A549 (cell line): ENCODE measurements around the gene SRGAP3. TPM values are rescaled to one million over a fixed set of nuclear protein-coding genes. Genes with fewer than 3 reads are reported as not detected.
"Not testable (repeated sequence)": the region's sequence is repeated elsewhere in the genome, so short reads cannot be mapped to it uniquely, and the experiment has no call there.

ENCODE experiments used
- ATAC-seq, 2 experiments: fragments of 200-7000 bp in 1 of 2; fragments of >200 bp in 1 of 2; cut with Nextera tagmentation in 1 of 2; cut with Tn5 transposase in 1 of 2; 3 replicates each; pipeline versions ENCODE4 v1.8.0 to v1.9.1; 2018 to 2020; ENCODE audit warnings: mild to moderate bottlenecking in 1 of 2, moderate library complexity in 1 of 2
- CTCF ChIA-PET: fragments of 300-600 bp; sonication (Branson Sonifier 250); formaldehyde crosslinking; extraction: SDS; loops from one replicate; lab custom pipeline; 2021; ENCODE audit warnings: antibody characterized with exemption, inconsistent platforms; lab: Yijun Ruan, JAX
- POLR2A ChIA-PET: fragments of 350-600 bp; formaldehyde crosslinking; extraction: SDS; loops from one replicate; lab custom pipeline; 2021; ENCODE audit warnings: antibody characterized with exemption, inconsistent platforms; lab: Yijun Ruan, JAX
- DNase-seq, 2 experiments: peaks; one replicate each; pipeline versions ENCODE4 v3.0.0 to v3.0.0-alpha.2; 2011 to 2016; ENCODE audit warnings: low read depth in 1 of 2, low spot score in 1 of 2
- FAIRE-seq: peaks from 2 replicates; lab custom pipeline; 2011; peaks lifted over from hg19 to GRCh38; lab: Jason Lieb, UNC
- H3K27ac ChIP-seq, 2 experiments: fragments of >200 bp; sonication (Bioruptor Twin); formaldehyde crosslinking; 3 replicates each; pipeline ENCODE4 v1.5.1; 2016 to 2017
- H3K4me1 ChIP-seq: fragments of >200 bp; sonication (Bioruptor Twin); formaldehyde crosslinking; 3 replicates; pipeline ENCODE4 v1.6.1; 2016
- H3K4me2 ChIP-seq: fragments of >200 bp; sonication (Bioruptor Twin); formaldehyde crosslinking; 3 replicates; pipeline ENCODE4 v1.6.1; 2016
- H3K4me3 ChIP-seq: fragments of >200 bp; sonication (Bioruptor Twin); formaldehyde crosslinking; 3 replicates; pipeline ENCODE4 v1.5.1; 2016
- H3K9me3 ChIP-seq: fragments of >200 bp; sonication (Bioruptor Twin); formaldehyde crosslinking; 3 replicates; pipeline ENCODE4 v1.6.1; 2016
- CBX2 ChIP-seq: fragments of 200-600 bp; sonication (generic); IDR thresholded peaks from 2 replicates; pipeline ENCODE4 v1.6.1; 2016; ENCODE audit warnings: low read depth, mild to moderate bottlenecking, borderline replicate concordance
- CBX8 ChIP-seq: fragments of 200-600 bp; sonication (generic); IDR thresholded peaks from 2 replicates; pipeline ENCODE4 v1.6.1; 2016
- CEBPB ChIP-seq, 2 experiments: fragments of >200 bp in 1 of 2; sonication (Bioruptor Twin) in 1 of 2; formaldehyde crosslinking in 1 of 2; IDR thresholded peaks; 2 replicates each; pipeline ENCODE4 v1.6.1; 2012 to 2016
- CHD2 ChIP-seq: fragments of 150-350 bp; IDR thresholded peaks from 2 replicates; pipeline ENCODE4 v1.6.1; 2014; ENCODE audit warnings: low read length; ENCODE audit not compliant: partially characterized antibody
- CTCF ChIP-seq: fragments of >200 bp; sonication (Bioruptor Twin); formaldehyde crosslinking; IDR thresholded peaks from 3 replicates; pipeline ENCODE4 v1.5.1; 2016
- E2F6 ChIP-seq: IDR thresholded peaks from 2 replicates; pipeline ENCODE4 v1.6.1; 2012; ENCODE audit warnings: low read depth, borderline replicate concordance
- EHMT2 ChIP-seq: fragments of 200-600 bp; sonication (generic); IDR thresholded peaks from 2 replicates; pipeline ENCODE4 v1.6.1; 2016; ENCODE audit warnings: antibody characterized with exemption, low read depth, mild to moderate bottlenecking, moderate library complexity
- ELK1 ChIP-seq: fragments of 150-350 bp; IDR thresholded peaks from 2 replicates; pipeline ENCODE4 v1.6.1; 2014; ENCODE audit warnings: low read depth, mild to moderate bottlenecking, low read length
- EP300 ChIP-seq, 2 experiments: fragments of >200 bp; sonication (Bioruptor Twin); formaldehyde crosslinking; IDR thresholded peaks; 2 replicates in 1 of 2; 3 replicates in 1 of 2; pipeline ENCODE4 v1.6.1; 2016 to 2017
- ESRRA ChIP-seq: fragments of 150-350 bp; IDR thresholded peaks from 2 replicates; pipeline ENCODE4 v1.6.1; 2014; ENCODE audit warnings: mild to moderate bottlenecking, low read length, borderline replicate concordance
- FOXS1 ChIP-seq: fragments of 250-450 bp; sonication (Bioruptor Pico); IDR thresholded peaks from 2 replicates; pipeline ENCODE4 v1.5.0; 2020; ENCODE audit warnings: mild to moderate bottlenecking, moderate library complexity
- HES2 ChIP-seq: fragments of >200 bp; sonication (Bioruptor Twin); formaldehyde crosslinking; IDR thresholded peaks from 2 replicates; pipeline ENCODE4 v1.6.1; 2016
- HMGXB4 ChIP-seq: fragments of 250-450 bp; sonication (Bioruptor Pico); IDR thresholded peaks from 2 replicates; pipeline ENCODE4 v1.5.0; 2021; ENCODE audit warnings: mild to moderate bottlenecking, moderate library complexity, borderline replicate concordance
- HOXA7 ChIP-seq: fragments of 250-450 bp; sonication (Bioruptor Pico); IDR thresholded peaks from 2 replicates; pipeline ENCODE4 v1.5.0; 2020; ENCODE audit warnings: mild to moderate bottlenecking, moderate library complexity
- JUNB ChIP-seq: fragments of >200 bp; sonication (Bioruptor Twin); formaldehyde crosslinking; IDR thresholded peaks from 2 replicates; pipeline ENCODE4 v1.6.1; 2016
- MAFK ChIP-seq: fragments of 450-650 bp; IDR thresholded peaks from 2 replicates; pipeline ENCODE4 v1.6.1; 2014; ENCODE audit not compliant: partially characterized antibody
- MAZ ChIP-seq: fragments of 150-350 bp; IDR thresholded peaks from 2 replicates; pipeline ENCODE4 v1.6.1; 2014; ENCODE audit warnings: antibody characterized with exemption, low read depth, low read length, borderline replicate concordance
- NFE2L2 ChIP-seq: fragments of 150-350 bp; conservative IDR thresholded peaks from 2 replicates; pipeline ENCODE4 v1.6.1; 2014; ENCODE audit warnings: low read length
- NPAS2 ChIP-seq: fragments of 250-450 bp; sonication (Bioruptor Pico); IDR thresholded peaks from 2 replicates; pipeline ENCODE4 v1.8.0; 2022; ENCODE audit warnings: mild to moderate bottlenecking, moderate library complexity, borderline replicate concordance
- PHF8 ChIP-seq: fragments of 200-600 bp; sonication (generic); IDR thresholded peaks from 2 replicates; pipeline ENCODE4 v1.6.1; 2016; ENCODE audit warnings: low read depth, mild to moderate bottlenecking, antibody characterized with exemption, moderate library complexity, borderline replicate concordance
- POLR2AphosphoS2 ChIP-seq: conservative IDR thresholded peaks from 2 replicates; pipeline ENCODE4 v1.6.1; 2012; ENCODE audit warnings: low read length, improper control_type of control experiment, inconsistent platforms
- RAD21 ChIP-seq, 2 experiments: fragments of >200 bp in 1 of 2; sonication (Bioruptor Twin) in 1 of 2; formaldehyde crosslinking in 1 of 2; IDR thresholded peaks in 1 of 2; conservative IDR thresholded peaks in 1 of 2; 2 replicates in 1 of 2; 3 replicates in 1 of 2; pipeline ENCODE4 v1.6.1; 2012 to 2018; ENCODE audit warnings: inconsistent platforms in 1 of 2
- RARB ChIP-seq: fragments of 250-450 bp; sonication (Bioruptor Pico); IDR thresholded peaks from 2 replicates; pipeline ENCODE4 v1.8.0; 2021; ENCODE audit warnings: mild to moderate bottlenecking, moderate library complexity
- RCOR1 ChIP-seq: fragments of 150-350 bp; IDR thresholded peaks from 2 replicates; pipeline ENCODE4 v1.6.1; 2014; ENCODE audit warnings: antibody characterized with exemption, low read length, low read depth
- RFX5 ChIP-seq: fragments of 450-650 bp; IDR thresholded peaks from 2 replicates; pipeline ENCODE4 v1.7.1; 2014; ENCODE audit warnings: antibody characterized with exemption, mild to moderate bottlenecking, moderate library complexity
- TFCP2L1 ChIP-seq: fragments of 250-450 bp; sonication (Bioruptor Pico); IDR thresholded peaks from 2 replicates; pipeline ENCODE4 v1.5.0; 2021; ENCODE audit warnings: mild to moderate bottlenecking
- ZFP36 ChIP-seq: fragments of 450-650 bp; IDR thresholded peaks from 2 replicates; pipeline ENCODE4 v1.6.1; 2014; ENCODE audit warnings: borderline replicate concordance; ENCODE audit not compliant: partially characterized antibody
- ZNF302 ChIP-seq: fragments of 250-450 bp; sonication (Bioruptor Pico); IDR thresholded peaks from 2 replicates; pipeline ENCODE4 v1.9.0; 2021; ENCODE audit warnings: inconsistent platforms, mild to moderate bottlenecking, moderate library complexity
- ZSCAN20 ChIP-seq: fragments of 250-450 bp; sonication (Bioruptor Pico); IDR thresholded peaks from 2 replicates; pipeline ENCODE4 v1.8.0; 2022; ENCODE audit warnings: mild to moderate bottlenecking, moderate library complexity
- WGBS: methylation state at CpG from one replicate; pipeline ENCODE4 v1.1.6; 2017; ENCODE audit errors: missing lambda C conversion rate; 5-methylcytosine and 5-hydroxymethylcytosine counted together
- polyA plus RNA-seq, 4 experiments: library from polyadenylated mRNA; depleted of rRNA in 3 of 4; stranded (reverse); fragments of >200 nt; fragmentation: RNase III in 1 of 4; extraction: RNeasy Plus Mini Kit Qiagen cat#74134 plus additional on column Dnase treatment in 1 of 4; gene quantifications; 2 replicates in 3 of 4; 3 replicates in 1 of 4; pipeline ENCODE4 v1.2.3, GENCODE V29; 2011 to 2017

SRGAP3 gene
- polyA plus RNA-seq, 2 of the 4 experiments (the other 2 are of a cell fraction): 1.6 to 2.5 TPM

GRCh38 chr3:9290566-9290965, 41.1 kb upstream of the SRGAP3 start:
- Histone ChIP-seq H3K4me2 (no peak overlapping the region), H3K4me1 (no peaks in the 10 kb centered on the region), H3K9me3 (peaks cover 12% of the 10 kb centered on the region; the same call in 1 of the 3 replicates), H3K27ac (no peak overlapping the region), H3K4me3 (no peak overlapping the region)
- TF ChIP-seq MAFK: no peak
- TF ChIP-seq RCOR1: no peak
- TF ChIP-seq HOXA7 (CRISPR knock-in tag): no peak
- TF ChIP-seq EP300 (IDR thresholded peaks at IDR 0.05): no peak
- TF ChIP-seq RFX5: no peak
- TF ChIP-seq HMGXB4: no peak
- no peak for TF ChIP-seq CBX2
- no peak for TF ChIP-seq ZFP36
- TF ChIP-seq NPAS2 (CRISPR knock-in tag): no peak
- no peak for TF ChIP-seq ZSCAN20 (CRISPR knock-in tag)
- TF ChIP-seq CHD2: no peak
- no peak for TF ChIP-seq CBX8
- no peak for TF ChIP-seq RAD21 (conservative IDR thresholded peaks at IDR 0.05 in 1 of 2, IDR thresholded peaks at IDR 0.05 in 1 of 2)
- TF ChIP-seq CTCF: no peak
- TF ChIP-seq FOXS1: no peak
- no peak for TF ChIP-seq MAZ
- ChIA-PET POLR2A (no interaction called here), CTCF (interaction anchor here (1.0 to 1.9 kb wide), 5 partner anchors 12 to 319 kb away, joined by 3 to 7 read pairs (median 5); no protein-coding TSS in a partner anchor)
- ATAC-seq: no peak
- 19% methylated on average over 2 of the region's 2 CpGs for WGBS
- no peak for FAIRE-seq
- no peak for DNase-seq

GRCh38 chr3:9281533-9281932, 32.1 kb upstream of the SRGAP3 start:
- H3K27ac ChIP-seq, H3K4me3 ChIP-seq, H3K9me3 ChIP-seq, POLR2A ChIA-PET, ATAC-seq, FAIRE-seq, H3K4me2 ChIP-seq, H3K4me1 ChIP-seq, DNase-seq: not testable (repeated sequence)
- 67% methylated on average over 8 of the region's 8 CpGs for WGBS
- CTCF ChIA-PET: interaction anchor here (2.2 kb wide), 1 partner anchor 21 kb away, joined by 9 read pairs; no protein-coding TSS in a partner anchor

- 62% methylated on average over 11 of the region's 11 CpGs for WGBS
- DNase-seq: no peak
- no peak overlapping the region for H3K4me2 ChIP-seq
- H3K4me3 ChIP-seq: no peak overlapping the region
- no peak for ATAC-seq
- FAIRE-seq: no peak
- CTCF ChIA-PET: interaction anchor here (2.2 kb wide), 1 partner anchor 22 kb away, joined by 9 read pairs; no protein-coding TSS in a partner anchor
- H3K9me3 ChIP-seq: no peaks in the 10 kb centered on the region
- no peaks in the 10 kb centered on the region for H3K4me1 ChIP-seq
- POLR2A ChIA-PET: no interaction called here
- H3K27ac ChIP-seq: no peak overlapping the region
- TF ChIP-seq ESRRA: no peak
- no peak for TF ChIP-seq ELK1
- no peak for TF ChIP-seq PHF8
- no peak for TF ChIP-seq ZNF302 (CRISPR knock-in tag)
- TF ChIP-seq RARB: no peak
- no peak for TF ChIP-seq JUNB
- TF ChIP-seq EP300 (IDR thresholded peaks at IDR 0.05): no peak
- TF ChIP-seq TFCP2L1: no peak
- no peak for TF ChIP-seq EHMT2
- TF ChIP-seq RCOR1: no peak
- no peak for TF ChIP-seq POLR2AphosphoS2
- no peak for TF ChIP-seq E2F6
- no peak for TF ChIP-seq HES2
- TF ChIP-seq NPAS2 (CRISPR knock-in tag): no peak
- no peak for TF ChIP-seq NFE2L2
- no peak for TF ChIP-seq CEBPB (IDR thresholded peaks at IDR 0.05)
Observed at GRCh38 chr3:9280451-9281219, 31.2 kb upstream of the SRGAP3 start.
